Measurements from ENCODE around the gene CCDC167.

- no peak for TF ChIP-seq POLR2A (IDR thresholded peaks at IDR 0.05)
- TF ChIP-seq, protein P1, sequence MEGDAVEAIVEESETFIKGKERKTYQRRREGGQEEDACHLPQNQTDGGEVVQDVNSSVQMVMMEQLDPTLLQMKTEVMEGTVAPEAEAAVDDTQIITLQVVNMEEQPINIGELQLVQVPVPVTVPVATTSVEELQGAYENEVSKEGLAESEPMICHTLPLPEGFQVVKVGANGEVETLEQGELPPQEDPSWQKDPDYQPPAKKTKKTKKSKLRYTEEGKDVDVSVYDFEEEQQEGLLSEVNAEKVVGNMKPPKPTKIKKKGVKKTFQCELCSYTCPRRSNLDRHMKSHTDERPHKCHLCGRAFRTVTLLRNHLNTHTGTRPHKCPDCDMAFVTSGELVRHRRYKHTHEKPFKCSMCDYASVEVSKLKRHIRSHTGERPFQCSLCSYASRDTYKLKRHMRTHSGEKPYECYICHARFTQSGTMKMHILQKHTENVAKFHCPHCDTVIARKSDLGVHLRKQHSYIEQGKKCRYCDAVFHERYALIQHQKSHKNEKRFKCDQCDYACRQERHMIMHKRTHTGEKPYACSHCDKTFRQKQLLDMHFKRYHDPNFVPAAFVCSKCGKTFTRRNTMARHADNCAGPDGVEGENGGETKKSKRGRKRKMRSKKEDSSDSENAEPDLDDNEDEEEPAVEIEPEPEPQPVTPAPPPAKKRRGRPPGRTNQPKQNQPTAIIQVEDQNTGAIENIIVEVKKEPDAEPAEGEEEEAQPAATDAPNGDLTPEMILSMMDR (IDR thresholded peaks at IDR 0.05) = no peak
These were observed 9.0 kb downstream of the CCDC167 start for GRCh38 chr6:37490536-37491170.
